Activated CD8-positive, alpha-beta memory T cell treated with anti-CD3 and anti-CD28 coated beads, Interleukin-2, amount 50 U/mL, for 24 hours (primary cell): ENCODE measurements around the gene ACBD5.
"Not testable (repeated sequence)": the region's sequence is repeated elsewhere in the genome, so short reads cannot be mapped to it uniquely, and the experiment has no call there.

ENCODE experiments used
- DNase-seq: peaks from one replicate; pipeline ENCODE4 v3.0.0-alpha.2; 2020; ENCODE audit errors: extremely low read depth

The ACBD5 gene

GRCh38 chr10:27240212-27241009 lies at the start of gene ACBD5:
ACBD5 (minus strand) TSS chr10:27240797; CDS start chr10:27240688, 109 bp downstream.
- DNase-seq = peak; percentile 40

DNA sequence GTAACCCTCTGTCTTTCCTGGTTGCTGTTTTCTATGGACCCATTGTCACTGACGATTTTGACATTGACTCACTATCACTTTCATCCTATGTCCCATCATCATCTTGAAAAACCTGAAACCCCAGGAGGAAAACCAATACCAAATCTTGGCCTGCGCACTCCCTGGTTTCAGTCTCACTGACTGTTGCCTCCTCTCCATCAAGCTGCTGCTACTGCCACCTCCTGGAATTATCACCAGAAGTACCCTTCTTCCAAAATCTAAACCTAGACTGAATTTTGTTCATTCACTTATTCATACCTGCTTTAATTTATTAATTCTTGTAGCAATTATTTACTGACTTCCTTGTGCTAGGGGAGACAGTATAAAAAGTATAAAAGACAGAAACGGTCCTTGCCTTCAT lies 44.5 kb upstream of the ACBD5 start:
- no peak for DNase-seq

- DNase-seq = no peak
These were observed 36.0 kb upstream of the ACBD5 start for GRCh38 chr10:27276581-27276980.

DNA sequence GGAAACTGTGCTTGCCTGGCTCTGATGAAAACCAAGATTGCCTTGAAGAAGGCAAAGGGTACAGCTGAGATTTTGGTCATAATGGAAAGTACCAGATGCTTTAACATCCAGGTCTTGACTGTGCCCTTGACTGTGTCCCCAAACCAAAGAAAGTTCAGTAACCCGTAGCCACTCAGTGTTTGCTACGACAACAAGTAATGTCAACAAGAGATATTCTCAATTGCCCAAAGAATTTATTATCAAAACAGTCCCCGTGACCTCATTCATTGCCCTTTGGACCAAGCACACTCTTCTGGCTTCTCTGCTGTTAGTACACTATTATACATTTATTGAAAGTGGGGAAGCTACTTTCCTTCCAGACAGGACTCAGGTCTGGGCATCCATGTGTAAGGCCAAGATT lies 25.4 kb upstream of the ACBD5 start:
- DNase-seq = not testable (repeated sequence)

DNA sequence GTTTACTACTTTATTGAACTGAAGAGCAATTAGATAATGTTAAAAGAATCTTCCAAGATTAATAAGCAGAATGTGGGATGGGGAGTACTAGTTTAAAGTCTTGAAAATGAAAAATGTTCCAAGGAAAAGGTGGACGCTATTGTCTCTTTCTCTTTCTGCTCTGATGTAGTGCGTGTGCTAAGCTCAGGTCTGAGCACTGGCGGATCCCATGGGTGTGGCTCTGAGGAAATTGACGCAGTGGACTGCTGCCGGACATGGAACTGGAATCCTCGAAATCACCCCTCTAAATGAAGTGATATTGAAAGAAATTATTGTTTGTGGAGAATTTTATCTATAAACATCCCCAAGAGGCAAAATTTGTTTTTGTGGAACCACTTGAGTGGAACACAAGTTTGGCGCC lies 22.2 kb upstream of the ACBD5 start:
- DNase-seq = not testable (repeated sequence)

GRCh38 chr10:27258838-27259812 lies 18.5 kb upstream of the ACBD5 start:
- DNase-seq = no peak

DNA sequence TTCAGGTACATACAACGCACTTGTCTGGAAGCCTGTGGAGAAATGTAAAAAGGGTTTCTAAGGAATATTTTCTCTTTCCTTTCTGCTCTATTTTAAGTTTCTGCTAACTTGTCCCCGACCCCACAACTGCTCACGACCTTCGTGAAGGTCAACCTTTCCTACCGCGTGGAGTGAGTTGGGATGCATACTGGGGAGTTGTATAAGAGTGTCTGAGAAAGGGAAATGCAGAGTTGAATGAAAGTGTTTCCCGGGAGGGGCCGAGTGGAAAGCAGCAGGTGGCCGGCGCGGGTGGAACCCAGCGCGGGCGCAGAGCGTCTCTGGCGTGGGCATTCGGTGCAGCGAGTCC lies 17.9 kb upstream of the ACBD5 start:
- no peak for DNase-seq

DNA sequence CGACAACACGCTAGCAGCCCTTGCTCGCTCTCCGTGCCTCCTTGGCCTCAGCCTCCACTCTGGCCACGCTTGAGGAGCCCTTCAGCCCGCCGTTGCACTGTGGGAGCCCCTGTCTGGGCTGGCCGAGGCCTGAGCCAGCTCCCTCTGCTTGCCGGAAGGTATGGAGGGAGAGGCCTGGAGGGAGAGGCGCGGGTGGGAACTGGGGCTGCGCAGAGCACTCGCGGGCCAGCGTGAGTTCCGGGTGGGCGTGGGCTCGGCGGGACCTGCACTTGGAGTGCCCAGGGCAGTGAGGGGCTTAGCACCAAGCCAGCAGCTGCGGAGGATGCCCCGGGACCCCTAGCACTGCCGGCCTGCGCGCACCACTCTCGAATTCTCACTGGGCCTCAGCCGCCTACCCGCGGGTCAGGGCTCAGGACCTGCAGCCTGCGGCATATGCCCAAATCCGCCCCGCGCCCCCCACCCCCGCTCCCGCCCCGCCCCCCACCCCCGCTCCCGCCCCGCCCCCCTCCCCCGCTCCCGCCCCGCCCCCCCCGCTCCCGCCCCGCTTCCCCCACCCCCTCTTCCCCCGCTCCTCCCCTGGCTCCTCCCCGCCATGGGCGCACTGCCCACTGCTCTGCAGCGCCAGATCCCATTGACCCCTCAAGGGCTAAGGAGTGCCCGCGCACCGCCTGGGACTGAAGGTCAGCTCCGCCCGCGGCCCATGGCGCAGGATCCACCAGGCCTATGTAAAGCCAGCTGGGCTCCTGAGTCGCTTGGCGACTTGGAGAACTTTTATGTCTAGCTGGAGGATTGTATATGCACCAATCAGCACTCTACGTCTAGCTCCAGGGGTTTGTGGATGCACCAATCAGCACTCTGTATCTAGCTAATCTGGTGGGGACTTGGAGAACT lies 15.9 kb upstream of the ACBD5 start:
- no peak for DNase-seq

DNA sequence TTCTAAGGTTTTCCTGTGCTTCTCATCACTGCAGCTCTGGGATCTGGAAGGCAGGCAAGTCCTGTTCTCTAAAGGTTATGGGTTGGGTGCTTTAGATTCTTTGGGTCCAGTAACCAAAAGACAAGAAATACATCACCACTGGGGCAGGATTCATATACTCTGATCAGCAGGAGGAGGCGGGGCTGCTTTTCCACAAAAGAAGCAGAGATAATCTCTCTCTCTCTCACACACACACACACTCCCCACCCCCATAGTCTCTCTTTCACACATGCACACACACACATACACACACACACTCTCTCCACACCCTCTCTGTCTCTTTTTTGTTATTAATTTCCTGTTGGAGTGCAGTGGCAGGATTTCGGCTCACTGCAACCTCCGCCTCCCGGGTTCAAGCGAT lies 13.0 kb upstream of the ACBD5 start:
- no peak for DNase-seq

GRCh38 chr10:27252267-27253000 lies 11.8 kb upstream of the ACBD5 start:
- peak; percentile 33 for DNase-seq

GRCh38 chr10:27251554-27251953 lies 11.0 kb upstream of the ACBD5 start:
- no peak for DNase-seq

DNA sequence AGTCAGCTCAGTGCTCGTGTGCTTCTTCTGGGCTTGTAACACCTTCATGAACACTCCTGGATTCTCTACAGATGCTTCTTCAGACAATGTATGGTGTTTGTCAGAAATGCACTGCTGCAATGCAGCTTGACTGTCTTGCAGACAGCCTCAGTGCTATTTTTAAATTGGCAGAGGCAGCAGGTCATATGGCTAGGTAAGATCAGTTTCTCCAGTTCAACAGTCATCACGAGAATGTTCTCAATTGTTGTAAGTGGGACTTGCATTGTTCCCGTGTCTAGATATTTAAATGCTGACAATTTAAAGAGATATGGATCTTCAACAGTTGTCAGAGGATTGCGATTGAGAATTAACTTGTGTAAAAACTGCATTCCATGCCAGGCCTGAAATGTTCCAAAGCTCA lies 7.6 kb upstream of the ACBD5 start:
- no peak for DNase-seq

DNA sequence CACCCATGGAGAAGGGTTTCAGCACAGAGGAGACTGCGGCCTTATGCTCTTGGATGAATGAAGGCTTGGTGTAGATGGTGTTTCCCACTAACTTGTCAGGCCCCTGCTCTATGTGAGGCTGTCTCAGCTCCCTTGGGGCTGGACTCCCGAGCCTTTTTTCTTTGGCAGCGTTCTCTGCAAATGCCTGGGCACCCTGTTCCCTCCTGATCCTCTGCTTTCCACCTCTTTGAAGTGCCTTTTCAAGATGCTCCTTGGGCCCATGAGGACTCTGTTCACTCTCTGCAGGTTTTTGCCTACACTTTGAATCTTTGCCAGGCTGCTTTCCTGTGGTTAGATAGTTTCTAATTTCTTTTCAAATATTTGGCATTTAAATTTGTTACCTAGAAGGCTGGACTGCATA lies 6.8 kb upstream of the ACBD5 start:
- no peak for DNase-seq

DNA sequence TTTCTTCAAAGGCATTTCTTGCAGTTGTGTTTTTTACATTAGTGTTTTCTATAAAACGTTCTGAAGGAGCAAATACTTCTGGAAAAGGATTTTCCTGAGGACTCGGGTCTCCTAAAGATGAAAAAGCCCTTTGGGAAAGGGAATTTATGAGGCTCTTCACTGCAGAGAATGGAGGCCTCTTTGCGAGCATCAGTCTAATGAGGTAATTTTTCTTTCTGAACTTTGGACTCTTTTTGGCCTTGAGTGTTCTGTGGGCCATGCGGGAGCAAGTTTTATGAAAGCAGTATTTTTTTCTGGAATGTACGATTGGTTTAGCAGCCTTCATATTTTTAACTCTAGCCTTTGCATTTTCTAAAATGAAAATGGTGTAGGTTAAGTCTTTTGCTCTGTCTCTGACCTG lies 6.4 kb upstream of the ACBD5 start:
- DNase-seq = no peak

- DNase-seq = no peak
These were observed 5.2 kb upstream of the ACBD5 start for GRCh38 chr10:27245836-27246235.

DNA sequence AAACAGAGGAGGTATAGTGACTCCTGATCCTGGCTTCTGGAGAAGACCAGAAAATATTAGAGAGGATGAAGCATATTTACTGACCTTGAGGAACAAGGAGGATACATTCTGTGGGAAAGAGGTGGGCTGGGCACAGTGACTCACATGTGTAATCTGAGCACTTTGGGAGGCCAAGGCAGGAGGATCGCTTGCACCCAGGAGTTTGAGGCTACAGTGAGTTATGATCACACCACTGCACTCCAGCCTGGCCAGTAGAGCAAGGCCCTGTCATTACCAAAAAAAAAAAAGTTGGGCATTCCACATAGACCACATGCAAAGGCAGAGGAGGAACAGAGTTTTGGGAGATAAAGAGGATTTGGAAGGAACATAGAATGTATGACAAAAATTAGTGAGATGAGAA lies 4.4 kb upstream of the ACBD5 start:
- no peak for DNase-seq

GRCh38 chr10:27242951-27243551 lies 2.5 kb upstream of the ACBD5 start:
- DNase-seq = peak; percentile 56

- DNase-seq = no peak
These were observed 1.9 kb upstream of the ACBD5 start for GRCh38 chr10:27242473-27242950.

DNA sequence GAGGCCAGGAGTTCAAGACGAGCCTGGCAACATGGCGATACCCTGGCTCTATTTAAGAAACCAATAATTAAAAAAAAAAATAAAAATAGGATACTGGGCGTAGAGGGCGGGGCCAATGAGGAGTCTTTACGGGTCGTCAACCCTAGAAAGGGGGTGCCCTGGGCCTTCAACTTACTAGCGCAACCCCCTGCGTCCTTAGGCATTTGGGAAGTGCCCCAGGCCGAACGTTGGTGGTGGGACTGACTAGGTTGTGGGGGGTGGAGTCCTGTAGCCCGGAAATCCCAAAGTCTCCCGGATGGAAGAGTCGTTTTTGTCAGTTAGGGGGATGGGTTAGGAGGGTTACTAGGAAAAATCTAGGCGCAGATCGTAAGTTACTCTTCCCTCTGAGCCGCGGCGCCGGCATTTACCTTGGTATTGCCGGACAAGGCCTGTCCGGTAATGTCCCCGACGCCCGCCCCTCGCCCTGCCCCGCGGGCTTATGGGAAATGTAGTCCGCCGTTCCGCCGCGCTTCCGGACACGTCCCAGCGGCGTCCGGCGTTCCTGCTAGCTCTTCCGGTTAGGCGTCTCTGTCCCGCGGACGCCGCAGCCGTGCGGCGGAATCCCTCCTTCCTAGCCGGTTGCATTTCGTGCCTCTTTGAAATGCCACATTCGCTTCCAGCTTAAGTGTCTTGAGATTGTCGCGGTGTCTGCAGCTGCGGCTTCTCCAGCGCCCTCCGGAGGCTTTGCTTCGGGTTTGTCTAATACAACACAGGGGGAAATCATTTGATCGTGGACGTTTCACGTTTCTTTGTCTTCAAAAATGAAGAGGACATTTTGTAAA lies 1.3 kb upstream of the ACBD5 start:
- peak; percentile 42 for DNase-seq
